ENCODE data around the gene PLXDC1. TPM values are rescaled to one million over a fixed set of nuclear protein-coding genes. Genes with fewer than 3 reads are reported as not detected.
"Not testable (repeated sequence)": the region's sequence is repeated elsewhere in the genome, so short reads cannot be mapped to it uniquely, and the experiment has no call there.

The PLXDC1 gene
- total and polyA plus RNA-seq, 12 donors: 1.3 to 5.6 (median 3.9) TPM

- peak in 6 of 7 donors; percentile 44 to 67 (median 60) for DNase-seq
- H3K4me3 ChIP-seq: no peak overlapping the region
- no peaks in the 10 kb centered on the region for H3K36me3 ChIP-seq (replicated peaks in 1 of 2)
- WGBS, 4 donors: 59 to 84% (median 66%) methylated on average over 4 to 7 of the region's 7 CpGs
- H3K9me3 ChIP-seq (replicated peaks in 1 of 3): no peaks in the 10 kb centered on the region
- no peak overlapping the region for H3K27ac ChIP-seq
- intact Hi-C loops (cut with DNase I): loop anchor here in 1 of 2 donors (10.0 kb wide), 1 partner anchor 57 kb away; no protein-coding TSS in a partner anchor
- H3K4me1 ChIP-seq (replicated peaks in 1 of 2): no peaks in the 10 kb centered on the region
- TF ChIP-seq CTCF (IDR thresholded peaks at IDR 0.05) (no peak), POLR2A (IDR thresholded peaks at IDR 0.05) (no peak)
- H3K27me3 ChIP-seq: no peaks in the 10 kb centered on the region
Measured at GRCh38 chr17:39132192-39132610, 19.2 kb downstream of the PLXDC1 start.

- intact Hi-C loops (cut with DNase I): loop anchor here in 1 of 2 donors (10.0 kb wide), 1 partner anchor 57 kb away; no protein-coding TSS in a partner anchor
- H3K9me3 ChIP-seq (replicated peaks in 1 of 3): no peaks in the 10 kb centered on the region
- no peaks in the 10 kb centered on the region for H3K4me1 ChIP-seq (replicated peaks in 1 of 2)
- H3K27me3 ChIP-seq: no peaks in the 10 kb centered on the region
- H3K36me3 ChIP-seq (replicated peaks in 1 of 2): no peaks in the 10 kb centered on the region
- 65 to 85% (median 79%) methylated on average over 6 of the region's 6 CpGs for WGBS, 4 donors
- TF ChIP-seq CTCF (IDR thresholded peaks at IDR 0.05) (no peak), POLR2A (IDR thresholded peaks at IDR 0.05) (no peak)
- H3K27ac ChIP-seq: no peak overlapping the region
- no peak for DNase-seq
- no peak overlapping the region for H3K4me3 ChIP-seq
Measured at GRCh38 chr17:39131616-39132015, 19.8 kb downstream of the PLXDC1 start.

GRCh38 chr17:39130205-39130604, 21.2 kb downstream of the PLXDC1 start:
- no peak overlapping the region for H3K27ac ChIP-seq
- TF ChIP-seq CTCF (IDR thresholded peaks at IDR 0.05) (no peak), POLR2A (IDR thresholded peaks at IDR 0.05) (no peak)
- H3K27me3 ChIP-seq: no peaks in the 10 kb centered on the region
- DNase-seq: no peak
- no peak overlapping the region for H3K4me3 ChIP-seq
- no peaks in the 10 kb centered on the region for H3K4me1 ChIP-seq (replicated peaks in 1 of 2)
- no peaks in the 10 kb centered on the region for H3K9me3 ChIP-seq (replicated peaks in 1 of 3)
- intact Hi-C loops (cut with DNase I): loop anchor here in 1 of 2 donors (10.0 kb wide), 1 partner anchor 55 kb away; no protein-coding TSS in a partner anchor
- H3K36me3 ChIP-seq (replicated peaks in 1 of 2): no peaks in the 10 kb centered on the region
- WGBS, 4 donors: 81 to 92% (median 91%) methylated on average over 3 of the region's 3 CpGs

GRCh38 chr17:39129544-39129943, 21.9 kb downstream of the PLXDC1 start:
- H3K9me3 ChIP-seq (replicated peaks in 1 of 3); H3K36me3 ChIP-seq (replicated peaks in 1 of 2); H3K27me3 ChIP-seq; H3K4me3 ChIP-seq; H3K4me1 ChIP-seq (replicated peaks in 1 of 2); H3K27ac ChIP-seq; intact Hi-C loops (cut with DNase I); DNase-seq: not testable (repeated sequence)
- 72 to 92% (median 80%) methylated on average over 6 of the region's 6 CpGs for WGBS, 4 donors

- intact Hi-C loops (cut with DNase I): no loop called here
- no peaks in the 10 kb centered on the region for H3K9me3 ChIP-seq (replicated peaks in 1 of 3)
- H3K36me3 ChIP-seq (replicated peaks in 1 of 2): no peaks in the 10 kb centered on the region
- no peak overlapping the region for H3K4me3 ChIP-seq
- DNase-seq: no peak
- no peaks in the 10 kb centered on the region for H3K4me1 ChIP-seq (replicated peaks in 1 of 2)
- H3K27ac ChIP-seq: no peak overlapping the region
- 69 to 84% (median 70%) methylated on average over 6 of the region's 6 CpGs for WGBS, 4 donors
- no peak for TF ChIP-seq CTCF (IDR thresholded peaks at IDR 0.05)
- TF ChIP-seq POLR2A (IDR thresholded peaks at IDR 0.05): no peak
- H3K27me3 ChIP-seq: no peaks in the 10 kb centered on the region
Measured at GRCh38 chr17:39126436-39126835, 25.0 kb downstream of the PLXDC1 start.

Data from adrenal gland (tissue), 12 donors.